Adrenal gland (tissue), 5 donors: ENCODE results near the gene SAMD15.

Experiments
- CTCF ChIP-seq, 6 experiments: fragments of 450-650 bp in 4 of 6; fragments of 200-600 bp in 2 of 6; sonication (generic) in 1 of 6; IDR thresholded peaks; 1 replicate in 5 of 6; 2 replicates in 1 of 6; pipeline versions ENCODE4 v1.5.1 to v1.8.0; 2016 to 2021; ENCODE audit warnings: antibody characterized with exemption in 6 of 6, mild to moderate bottlenecking in 2 of 6, moderate library complexity in 1 of 6
- POLR2A ChIP-seq, 2 donors: fragments of 450-650 bp; IDR thresholded peaks; one replicate each; pipeline ENCODE4 v1.6.1; 2017; ENCODE audit warnings: antibody characterized with exemption in 2 of 2, mild to moderate bottlenecking in 2 of 2, moderate library complexity in 1 of 2
- donor health status: DM: no; HTN: no; CAD: no.

- TF ChIP-seq CTCF (IDR thresholded peaks at IDR 0.05) (no peak), POLR2A (IDR thresholded peaks at IDR 0.05) (no peak)
Observed at GRCh38 chr14:77344377-77344996, 32.7 kb upstream of the SAMD15 start.
